ENCODE results near the gene CMBL.

DNA sequence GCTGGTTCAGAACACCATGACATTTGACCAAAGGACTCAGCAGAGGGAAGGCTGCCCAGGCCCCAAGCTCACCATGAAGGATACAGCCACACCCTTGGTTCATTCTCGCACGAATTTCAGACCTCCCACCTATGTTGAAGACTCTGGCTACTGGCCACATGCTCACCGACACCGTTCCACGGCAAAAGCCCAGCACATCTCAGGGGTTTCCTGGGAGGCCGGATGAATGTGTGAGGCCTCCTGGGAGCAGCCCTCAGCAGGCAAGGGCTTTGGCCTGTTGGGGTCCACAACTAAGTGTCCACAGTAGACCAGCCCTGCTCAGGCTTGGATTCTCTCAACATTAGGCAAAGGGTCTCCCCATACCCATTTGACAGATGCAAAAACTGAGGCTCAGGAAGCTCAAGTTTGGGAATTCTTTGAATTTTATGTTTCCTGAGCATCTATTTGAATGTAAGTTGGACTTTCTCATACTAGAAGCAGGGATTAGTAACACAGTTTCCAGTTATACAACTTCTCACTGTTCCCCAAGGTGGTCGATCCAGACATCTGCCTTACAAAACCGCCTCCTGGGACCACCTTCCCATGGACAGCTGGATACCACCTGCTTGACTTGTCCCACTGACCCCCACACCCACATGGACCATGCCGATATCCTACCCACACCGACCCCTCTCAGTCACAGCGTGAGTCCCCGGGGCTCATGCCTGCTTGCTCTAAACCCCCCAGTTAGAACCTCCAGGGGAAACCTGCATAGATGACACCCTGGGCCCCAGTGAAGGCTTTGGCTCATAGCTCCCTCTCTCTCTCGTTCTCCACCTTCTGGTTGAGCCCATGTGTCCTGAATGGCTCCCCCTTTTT, 29.7 kb downstream of the CMBL start:
- TF ChIP-seq, protein P1, sequence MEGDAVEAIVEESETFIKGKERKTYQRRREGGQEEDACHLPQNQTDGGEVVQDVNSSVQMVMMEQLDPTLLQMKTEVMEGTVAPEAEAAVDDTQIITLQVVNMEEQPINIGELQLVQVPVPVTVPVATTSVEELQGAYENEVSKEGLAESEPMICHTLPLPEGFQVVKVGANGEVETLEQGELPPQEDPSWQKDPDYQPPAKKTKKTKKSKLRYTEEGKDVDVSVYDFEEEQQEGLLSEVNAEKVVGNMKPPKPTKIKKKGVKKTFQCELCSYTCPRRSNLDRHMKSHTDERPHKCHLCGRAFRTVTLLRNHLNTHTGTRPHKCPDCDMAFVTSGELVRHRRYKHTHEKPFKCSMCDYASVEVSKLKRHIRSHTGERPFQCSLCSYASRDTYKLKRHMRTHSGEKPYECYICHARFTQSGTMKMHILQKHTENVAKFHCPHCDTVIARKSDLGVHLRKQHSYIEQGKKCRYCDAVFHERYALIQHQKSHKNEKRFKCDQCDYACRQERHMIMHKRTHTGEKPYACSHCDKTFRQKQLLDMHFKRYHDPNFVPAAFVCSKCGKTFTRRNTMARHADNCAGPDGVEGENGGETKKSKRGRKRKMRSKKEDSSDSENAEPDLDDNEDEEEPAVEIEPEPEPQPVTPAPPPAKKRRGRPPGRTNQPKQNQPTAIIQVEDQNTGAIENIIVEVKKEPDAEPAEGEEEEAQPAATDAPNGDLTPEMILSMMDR (IDR thresholded peaks at IDR 0.05), result no peak
- TF ChIP-seq EZH2 (IDR thresholded peaks at IDR 0.05; ENCODE audit: borderline replicate concordance, insufficient read depth, low read depth, low read length, poor library complexity, severe bottlenecking), result no peak

All from B cell (primary cell).